Right hindlimb (tissue), 1 donor: ENCODE measurements around the gene CXCL17.
"Not testable (repeated sequence)": the region's sequence is repeated elsewhere in the genome, so short reads cannot be mapped to it uniquely, and the experiment has no call there.

Source experiments
- DNase-seq: peaks from one replicate; pipeline ENCODE4 v3.0.0-alpha.2; 2018

The CXCL17 gene

GRCh38 chr19:42465827-42466280, 23.1 kb upstream of the CXCL17 start:
- DNase-seq, result no peak

GRCh38 chr19:42461700-42462324, 19.1 kb upstream of the CXCL17 start:
- DNase-seq, result no peak

DNA sequence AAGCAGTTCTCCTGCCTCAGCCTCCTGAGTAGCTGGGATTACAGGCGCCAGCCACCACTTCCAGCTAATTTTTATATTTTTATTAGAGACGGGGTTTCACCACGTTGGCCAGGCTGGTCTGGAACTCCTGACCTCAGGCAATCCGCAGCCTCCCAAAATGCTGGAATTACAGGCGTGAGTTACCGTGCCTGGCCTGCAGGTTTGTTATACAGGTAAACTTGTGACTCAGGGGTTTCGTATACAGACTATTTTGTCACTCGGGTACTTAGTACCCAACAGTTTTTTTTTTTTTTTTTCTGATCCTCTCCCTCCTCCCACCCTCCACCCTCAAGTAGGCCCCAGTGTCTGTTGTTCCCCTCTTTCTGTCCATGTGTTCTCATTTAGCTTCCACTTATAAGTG, 18.5 kb upstream of the CXCL17 start:
- not testable (repeated sequence) for DNase-seq

DNA sequence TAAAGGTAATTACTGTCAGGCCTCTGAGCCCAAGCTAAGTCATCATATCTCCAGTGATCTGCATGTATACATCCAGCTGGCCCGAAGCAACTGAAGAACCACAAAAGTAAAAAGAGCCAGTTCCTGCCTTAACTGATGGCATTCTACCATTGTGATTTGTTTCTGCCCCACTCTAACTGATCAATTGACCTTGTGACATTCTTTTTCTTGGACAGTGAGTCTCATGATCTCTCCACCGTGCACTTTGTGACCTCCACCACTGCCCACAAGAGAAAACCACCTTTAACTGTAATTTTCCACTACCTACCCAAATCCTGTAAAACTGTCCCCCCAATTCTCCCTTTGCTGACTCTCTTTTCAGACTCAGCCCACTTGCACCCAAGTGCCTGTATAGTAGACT, 17.2 kb upstream of the CXCL17 start:
- DNase-seq, result no peak

DNA sequence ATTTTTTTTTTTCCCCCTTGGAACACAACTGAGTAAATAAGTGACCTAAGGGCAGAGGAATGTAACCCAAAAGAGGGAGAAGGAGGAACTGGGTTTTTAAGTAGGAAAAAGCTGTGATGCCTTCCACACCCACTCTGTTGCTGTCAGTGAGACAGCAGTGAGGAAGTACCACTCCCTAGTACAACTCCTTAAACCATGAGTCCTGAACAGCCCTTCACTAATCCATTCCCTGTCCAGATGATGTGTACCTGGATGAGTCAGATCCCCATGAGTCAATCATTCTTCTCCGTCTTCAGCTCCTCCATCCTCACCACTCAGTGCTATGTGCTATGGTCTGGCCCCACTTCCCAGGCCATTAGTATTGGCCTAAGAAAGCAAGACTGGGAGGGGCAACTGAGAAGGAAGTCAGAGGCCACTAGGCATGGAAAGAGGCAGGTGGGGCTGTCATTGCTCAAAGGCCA, 12.9 kb upstream of the CXCL17 start:
- no peak for DNase-seq

GRCh38 chr19:42455086-42455485, 12.3 kb upstream of the CXCL17 start:
- no peak for DNase-seq

GRCh38 chr19:42452590-42452989, 9.8 kb upstream of the CXCL17 start:
- DNase-seq, result no peak

- DNase-seq, result peak; percentile 66
These were observed 7.7 kb upstream of the CXCL17 start for GRCh38 chr19:42450314-42450934.

DNA sequence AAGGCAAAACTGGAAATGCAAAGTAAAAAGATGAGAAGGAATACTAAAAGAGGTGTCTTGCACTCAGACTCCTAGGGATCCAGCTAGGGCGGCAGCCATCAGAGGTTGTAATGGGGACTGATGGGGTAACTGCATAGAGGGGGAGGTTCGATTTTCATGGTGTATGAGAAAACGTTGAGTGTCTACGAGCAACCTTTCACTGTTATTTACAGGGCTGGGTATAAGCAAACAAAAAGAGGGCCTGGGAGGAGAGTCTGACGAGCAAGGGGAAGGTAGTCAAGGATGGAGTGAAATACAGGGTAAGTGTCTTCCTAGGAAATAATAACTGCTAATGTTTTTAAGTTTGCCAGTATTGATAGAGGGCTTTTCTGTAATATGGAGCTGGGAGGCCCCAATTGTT, 5.6 kb upstream of the CXCL17 start:
- DNase-seq, result not testable (repeated sequence)

DNA sequence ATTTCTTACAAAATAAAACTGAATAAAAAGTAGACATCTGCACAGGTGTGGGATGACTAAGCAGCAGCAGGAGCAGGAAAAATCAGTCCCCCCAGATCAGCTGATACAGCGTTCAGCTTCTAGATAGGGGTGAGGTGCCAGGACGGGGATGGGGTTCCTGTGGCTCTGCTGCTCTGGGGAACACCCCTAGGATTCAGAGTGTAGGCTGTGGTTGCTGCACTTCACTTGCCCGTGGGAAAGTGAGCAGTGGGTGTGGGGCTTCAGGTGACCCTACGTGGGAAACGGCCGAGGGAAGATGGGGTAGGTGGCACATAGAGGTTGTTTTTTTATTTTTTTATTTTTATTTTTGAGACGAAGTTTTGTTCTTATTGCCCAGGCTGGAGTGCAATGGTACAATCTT, 3.2 kb upstream of the CXCL17 start:
- DNase-seq, result no peak

- DNase-seq, result no peak
These were observed 1.2 kb upstream of the CXCL17 start for GRCh38 chr19:42443944-42444398.

- DNase-seq, result no peak
These were observed 1.7 kb downstream of the CXCL17 start for GRCh38 chr19:42441049-42441445.

DNA sequence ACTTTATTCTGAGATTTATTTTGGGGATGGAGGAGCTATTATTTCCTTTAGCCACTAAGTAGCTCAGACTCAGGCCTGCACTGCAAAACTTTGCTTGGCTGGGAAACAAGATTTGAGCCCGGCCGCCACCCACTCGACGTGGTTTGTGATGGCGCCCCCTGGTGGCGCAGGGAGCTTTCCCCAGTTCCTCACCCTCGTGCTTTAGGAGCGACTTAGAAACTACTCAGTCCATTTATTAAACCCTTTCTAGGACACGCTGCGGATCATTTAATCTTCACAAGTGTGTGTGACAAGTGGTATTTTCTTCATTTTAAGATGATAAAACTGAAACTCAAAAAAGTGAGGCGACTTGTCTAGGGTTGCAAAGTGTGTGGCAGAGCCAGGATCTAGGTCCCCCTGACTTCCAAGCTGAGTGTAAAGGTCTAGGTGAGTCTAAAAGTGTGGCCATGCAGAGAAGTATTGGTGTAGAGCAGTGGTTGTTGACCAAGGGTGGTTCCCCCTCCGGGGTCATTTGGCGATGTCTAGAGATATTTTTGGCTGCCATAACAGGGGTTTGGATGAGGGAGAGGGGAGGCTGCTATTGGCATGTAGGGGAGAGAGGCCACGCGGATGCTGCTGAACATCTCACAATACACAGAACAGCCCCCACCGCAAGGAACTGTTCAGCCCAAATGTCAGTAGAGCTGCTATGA, 2.2 kb downstream of the CXCL17 start:
- DNase-seq, result peak; percentile 65

DNA sequence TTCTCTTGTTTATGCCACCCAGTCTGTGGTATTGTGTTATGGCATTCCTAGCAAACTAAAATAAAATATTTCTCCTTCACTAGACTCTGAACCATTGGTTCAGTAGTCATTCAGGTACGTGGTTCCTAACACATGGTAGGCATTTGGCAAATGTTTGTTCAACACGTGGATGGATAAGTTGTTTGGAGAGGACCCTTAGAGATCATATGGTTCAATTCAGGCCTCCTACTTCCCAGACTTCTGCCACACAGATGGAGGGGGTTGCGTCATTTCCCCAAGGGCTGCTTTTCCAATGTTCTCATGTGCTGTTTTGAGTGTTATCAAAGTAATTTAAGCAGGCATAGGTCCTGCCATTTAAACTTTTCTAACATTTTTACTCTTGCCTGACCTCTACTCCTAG, 6.7 kb downstream of the CXCL17 start:
- DNase-seq, result no peak

- DNase-seq, result no peak
These were observed 7.4 kb downstream of the CXCL17 start for GRCh38 chr19:42435316-42435715.

DNA sequence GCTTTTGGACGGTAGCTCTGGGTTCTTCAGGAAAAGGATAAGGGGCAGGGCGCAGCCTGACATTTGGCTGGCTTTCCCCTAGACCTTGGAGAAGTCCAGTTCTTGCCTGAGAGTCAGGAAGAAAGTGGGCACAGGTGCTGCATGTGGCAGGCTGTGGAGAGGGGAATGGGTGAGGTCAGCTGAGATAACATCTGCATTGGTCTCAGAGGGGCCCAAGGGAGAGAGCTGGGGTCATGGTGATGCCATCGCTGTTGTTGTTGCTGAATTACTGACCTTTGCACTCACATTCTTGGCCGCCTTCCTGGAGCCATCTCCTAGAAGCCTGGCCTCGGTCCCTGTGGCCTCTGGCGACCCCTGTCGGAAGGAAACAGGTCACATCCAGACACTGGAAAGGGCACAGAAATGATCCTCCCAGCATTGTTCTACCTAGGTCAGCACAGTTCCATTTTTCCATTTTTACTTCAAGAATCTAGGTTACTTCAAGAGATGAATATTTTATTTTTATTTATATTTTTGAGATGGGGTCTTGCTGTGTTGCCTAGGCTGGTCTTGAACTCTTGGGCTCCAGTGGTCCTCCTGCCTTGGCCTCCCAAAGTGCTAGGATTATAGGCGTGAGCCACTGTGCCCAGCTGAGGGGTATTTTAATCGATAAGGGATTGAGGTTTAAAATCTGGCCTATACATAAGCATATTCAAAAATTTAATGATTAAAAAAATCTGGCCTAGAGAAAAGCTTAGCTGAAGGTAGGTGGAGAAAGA, 9.1 kb downstream of the CXCL17 start:
- peak; percentile 68 for DNase-seq

DNA sequence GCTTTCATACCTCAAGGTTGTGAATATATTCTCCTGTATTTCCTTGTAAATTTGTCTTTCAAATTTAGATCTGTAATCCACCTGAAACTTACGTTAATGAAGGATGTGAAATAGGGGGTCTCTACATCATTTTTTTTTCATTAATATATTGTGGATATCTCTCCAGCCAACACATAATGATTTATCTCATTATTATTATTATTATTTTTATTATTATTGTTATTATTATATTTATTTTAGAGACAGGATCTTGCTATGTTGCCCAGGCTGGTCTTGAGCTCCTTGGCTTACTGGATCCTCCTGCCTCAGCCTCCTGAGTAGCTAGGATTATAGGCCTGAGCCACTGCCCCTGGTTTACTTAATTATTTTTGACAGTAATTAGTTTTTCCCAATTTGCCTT, 11.3 kb downstream of the CXCL17 start:
- DNase-seq, result no peak

GRCh38 chr19:42428676-42429075, 14.1 kb downstream of the CXCL17 start:
- DNase-seq, result no peak

GRCh38 chr19:42427313-42427712, 15.4 kb downstream of the CXCL17 start, which contains the start of gene LIPE:
TSS of gene LIPE (minus strand) at chr19:42427388. CDS start at chr19:42427149, 239 bp downstream.
- no peak for DNase-seq

DNA sequence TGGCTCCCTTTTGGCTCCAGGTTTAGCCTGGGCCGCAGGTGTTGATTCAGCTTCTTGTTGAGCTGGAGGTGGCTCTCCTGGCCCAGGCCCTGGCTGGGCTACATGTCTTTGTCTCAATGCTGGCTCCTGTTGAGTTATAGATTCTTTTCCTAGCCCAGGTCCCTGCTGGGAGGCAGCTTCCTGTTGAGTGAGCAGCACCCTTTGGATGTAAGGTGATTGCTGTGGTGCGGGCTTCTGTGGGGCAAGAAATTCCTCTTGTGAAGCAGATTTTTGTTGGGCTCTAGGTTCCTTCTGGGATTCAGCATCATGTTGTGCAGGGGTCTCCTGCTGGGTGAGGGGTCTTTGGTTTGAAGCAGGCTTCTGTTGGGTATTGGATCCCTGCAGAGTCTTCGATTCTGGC, 16.1 kb downstream of the CXCL17 start:
- DNase-seq, result no peak

DNA sequence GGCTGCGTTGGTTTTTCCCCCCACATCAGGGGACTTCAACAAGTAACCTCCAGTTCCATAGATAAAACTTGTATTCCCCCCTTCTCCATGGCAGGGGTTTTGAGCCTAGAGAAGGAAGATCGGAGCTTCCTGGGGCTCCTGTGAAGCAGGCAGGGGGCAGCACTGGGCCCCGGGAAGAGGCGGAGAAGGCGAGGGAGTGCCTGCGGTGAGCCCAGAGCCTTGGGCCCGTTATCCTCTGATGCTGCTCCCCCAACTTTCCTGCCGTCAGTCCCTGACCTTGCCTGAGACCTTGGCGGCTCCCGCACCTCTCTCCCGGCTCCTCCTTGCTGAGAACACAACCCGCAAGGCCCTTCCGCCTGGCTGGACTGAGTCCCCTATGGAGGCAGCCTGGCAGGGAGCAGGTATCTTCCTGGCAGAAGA, 18.0 kb downstream of the CXCL17 start:
- DNase-seq, result no peak

- DNase-seq, result no peak
These were observed 18.4 kb downstream of the CXCL17 start for GRCh38 chr19:42424345-42424707.
